Ascending aorta (tissue), 2 donors: ENCODE measurements around the gene THAP7. TPM values are rescaled to one million over a fixed set of nuclear protein-coding genes. Genes with fewer than 3 reads are reported as not detected.

Experiments
- DNase-seq, 2 donors: peaks; one replicate each; pipeline ENCODE4 v3.0.0-alpha.2; 2019; ENCODE audit warnings: low spot score in 2 of 2
- H3K27ac ChIP-seq, 2 donors: fragments of 200-600 bp; sonication (generic); one replicate each; pipeline ENCODE4 v1.5.1; 2016 to 2017; ENCODE audit warnings: mild to moderate bottlenecking in 1 of 2
- H3K27me3 ChIP-seq: fragments of 200-600 bp; sonication (generic); one replicate; pipeline ENCODE4 v1.5.1; 2017
- H3K36me3 ChIP-seq, 2 donors: fragments of 200-600 bp; sonication (generic); one replicate each; pipeline ENCODE4 v1.5.1; 2016
- H3K4me1 ChIP-seq, 2 donors: fragments of 200-600 bp; sonication (generic); one replicate each; pipeline ENCODE4 v1.5.1; 2016 to 2017; ENCODE audit warnings: mild to moderate bottlenecking in 1 of 2
- H3K4me3 ChIP-seq, 2 donors: fragments of 200-600 bp; sonication (generic); one replicate each; pipeline ENCODE4 v1.5.1; 2016 to 2017; ENCODE audit warnings: mild to moderate bottlenecking in 1 of 2
- H3K9me3 ChIP-seq, 2 donors: fragments of 200-600 bp; sonication (generic); one replicate each; pipeline ENCODE4 v1.5.1; 2016
- intact Hi-C: fragments of 100-400 bp; cut with DNase I; formaldehyde crosslinking; loops from one replicate; pipeline ENCODE4 v1.15.1; 2023
- total RNA-seq: library from RNA; depleted of rRNA; stranded (reverse); fragments of >200 nt; gene quantifications from one replicate; pipeline ENCODE4 v1.1.0, GENCODE V29; 2016
- TF ChIP-seq, protein P1 (sequence below), 3 experiments: fragments of 200-600 bp in 2 of 3; fragments of 450-650 bp in 1 of 3; sonication (generic) in 2 of 3; IDR thresholded peaks; one replicate each; pipeline ENCODE4 v1.5.1; 2016 to 2019; ENCODE audit warnings: antibody characterized with exemption in 3 of 3, mild to moderate bottlenecking in 1 of 3, moderate library complexity in 1 of 3

THAP7 gene
- total RNA-seq, 1 donor from 2014 or later, result 37.9 TPM

DNA sequence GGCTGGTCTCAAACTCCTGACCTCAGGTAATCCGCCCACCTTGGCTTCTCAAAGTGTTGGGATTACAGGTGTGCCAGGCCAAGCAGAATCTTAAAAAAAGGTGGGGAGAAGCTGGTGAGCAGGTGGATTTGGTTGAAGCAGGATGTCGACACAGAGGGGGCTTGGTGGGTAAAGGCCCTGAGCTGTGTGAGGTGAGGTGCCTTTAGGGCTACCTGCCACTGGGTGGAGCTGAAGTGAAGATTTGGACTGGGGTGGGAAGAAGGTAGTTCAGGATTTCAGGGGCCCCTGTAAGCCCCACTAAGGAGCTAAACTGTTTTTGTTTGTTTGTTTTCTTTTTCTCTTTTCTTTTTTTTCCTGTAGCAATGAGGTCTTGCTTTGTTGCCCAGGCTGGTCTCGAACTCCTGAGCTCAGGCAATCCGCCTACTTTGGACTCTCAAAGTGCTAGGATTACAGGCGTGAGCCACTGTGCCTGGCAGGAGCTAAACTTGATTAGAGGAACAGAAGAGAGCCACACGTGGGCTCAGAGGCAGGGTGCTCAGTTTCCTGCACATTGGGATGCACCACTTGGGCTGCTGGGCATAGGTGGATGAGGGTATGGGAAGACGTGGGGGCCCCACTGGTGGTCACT, 19.0 kb upstream of the THAP7 start:
- DNase-seq, result no peak
- Histone ChIP-seq H3K4me1 (peaks cover 0 to 2% of the 10 kb centered on the region in 2 donors), H3K27me3 (no peaks in the 10 kb centered on the region), H3K36me3 (no peaks in the 10 kb centered on the region), H3K4me3 (no peak overlapping the region), H3K27ac (no peak overlapping the region), H3K9me3 (no peaks in the 10 kb centered on the region)
- intact Hi-C loops, result no loop called here
- TF ChIP-seq, protein P1, sequence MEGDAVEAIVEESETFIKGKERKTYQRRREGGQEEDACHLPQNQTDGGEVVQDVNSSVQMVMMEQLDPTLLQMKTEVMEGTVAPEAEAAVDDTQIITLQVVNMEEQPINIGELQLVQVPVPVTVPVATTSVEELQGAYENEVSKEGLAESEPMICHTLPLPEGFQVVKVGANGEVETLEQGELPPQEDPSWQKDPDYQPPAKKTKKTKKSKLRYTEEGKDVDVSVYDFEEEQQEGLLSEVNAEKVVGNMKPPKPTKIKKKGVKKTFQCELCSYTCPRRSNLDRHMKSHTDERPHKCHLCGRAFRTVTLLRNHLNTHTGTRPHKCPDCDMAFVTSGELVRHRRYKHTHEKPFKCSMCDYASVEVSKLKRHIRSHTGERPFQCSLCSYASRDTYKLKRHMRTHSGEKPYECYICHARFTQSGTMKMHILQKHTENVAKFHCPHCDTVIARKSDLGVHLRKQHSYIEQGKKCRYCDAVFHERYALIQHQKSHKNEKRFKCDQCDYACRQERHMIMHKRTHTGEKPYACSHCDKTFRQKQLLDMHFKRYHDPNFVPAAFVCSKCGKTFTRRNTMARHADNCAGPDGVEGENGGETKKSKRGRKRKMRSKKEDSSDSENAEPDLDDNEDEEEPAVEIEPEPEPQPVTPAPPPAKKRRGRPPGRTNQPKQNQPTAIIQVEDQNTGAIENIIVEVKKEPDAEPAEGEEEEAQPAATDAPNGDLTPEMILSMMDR (IDR thresholded peaks at IDR 0.05), result no peak

DNA sequence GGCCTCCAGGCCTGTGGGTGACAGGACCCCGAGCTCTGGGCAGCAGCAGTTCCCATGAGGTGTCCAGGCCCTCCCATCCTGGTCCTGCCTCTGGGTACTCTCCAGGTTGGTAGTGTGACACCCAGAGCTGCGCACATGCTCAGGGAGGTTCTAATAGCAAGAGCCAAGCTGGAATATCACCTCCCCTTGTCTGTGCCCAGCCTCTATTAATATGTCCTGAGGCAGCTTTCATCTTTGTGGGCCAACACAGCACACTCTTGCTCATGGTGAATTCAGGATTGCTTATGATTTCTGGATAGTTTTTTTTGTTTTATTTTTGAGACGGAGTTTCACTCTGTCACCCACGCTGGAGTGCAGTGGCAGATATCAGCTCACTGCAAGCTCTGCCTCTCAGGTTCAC, 16.4 kb upstream of the THAP7 start:
- Histone ChIP-seq H3K4me3 (no peak overlapping the region), H3K9me3 (no peaks in the 10 kb centered on the region), H3K27ac (no peak overlapping the region), H3K27me3 (no peaks in the 10 kb centered on the region), H3K36me3 (no peaks in the 10 kb centered on the region), H3K4me1 (peaks cover 10 to 18% of the 10 kb centered on the region in 2 donors)
- DNase-seq, result no peak
- intact Hi-C loops, result loop anchor here (5.0 kb wide), 1 partner anchor 36 kb away; the partner anchor contains the start of gene LZTR1
- TF ChIP-seq, protein P1 (IDR thresholded peaks at IDR 0.05), result no peak

DNA sequence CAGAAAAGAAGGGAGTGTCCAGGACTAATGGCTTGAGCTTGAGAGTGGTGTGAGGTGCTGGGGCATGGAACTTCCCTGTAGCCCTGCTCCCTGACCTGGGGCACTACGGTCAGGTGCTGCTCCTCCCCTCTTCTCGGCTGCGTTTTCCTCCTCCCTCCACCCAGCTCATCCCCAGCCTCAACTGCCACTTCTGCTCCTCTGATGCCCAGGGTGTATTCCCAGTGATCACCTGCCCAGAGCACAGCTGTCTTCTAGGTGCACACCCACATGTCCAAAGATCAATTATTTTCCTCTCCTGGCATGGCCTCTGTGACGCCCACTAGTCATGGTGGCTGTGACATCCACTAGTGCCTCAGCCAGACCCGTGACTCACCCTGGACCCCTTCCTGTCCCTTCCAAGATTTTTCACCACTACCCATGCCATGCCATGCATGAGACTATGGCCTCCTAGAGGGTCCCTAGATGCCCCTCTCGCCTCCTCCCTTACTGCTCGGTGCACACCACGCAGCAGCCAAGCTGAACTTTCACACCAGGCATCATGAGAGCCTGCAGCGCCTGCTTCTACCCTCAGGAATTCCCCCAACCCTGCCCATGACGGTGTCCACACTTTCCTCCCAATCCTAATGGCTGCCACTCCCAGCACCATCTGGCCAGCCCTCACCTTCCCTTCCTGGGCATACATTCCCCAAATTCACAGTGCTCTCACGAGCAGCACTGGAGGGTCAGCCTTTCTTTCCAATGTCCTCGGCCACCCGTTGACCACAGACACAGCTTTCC, 14.9 kb upstream of the THAP7 start:
- Histone ChIP-seq H3K4me1 (peaks cover 10 to 18% of the 10 kb centered on the region in 2 donors), H3K27me3 (no peaks in the 10 kb centered on the region), H3K9me3 (no peaks in the 10 kb centered on the region), H3K36me3 (no peaks in the 10 kb centered on the region), H3K27ac (no peak overlapping the region), H3K4me3 (no peak overlapping the region)
- intact Hi-C loops, result loop anchor here (5.0 kb wide), 1 partner anchor 35 kb away; the partner anchor contains the start of gene LZTR1
- TF ChIP-seq, protein P1 (IDR thresholded peaks at IDR 0.05), result no peak
- DNase-seq, result no peak

DNA sequence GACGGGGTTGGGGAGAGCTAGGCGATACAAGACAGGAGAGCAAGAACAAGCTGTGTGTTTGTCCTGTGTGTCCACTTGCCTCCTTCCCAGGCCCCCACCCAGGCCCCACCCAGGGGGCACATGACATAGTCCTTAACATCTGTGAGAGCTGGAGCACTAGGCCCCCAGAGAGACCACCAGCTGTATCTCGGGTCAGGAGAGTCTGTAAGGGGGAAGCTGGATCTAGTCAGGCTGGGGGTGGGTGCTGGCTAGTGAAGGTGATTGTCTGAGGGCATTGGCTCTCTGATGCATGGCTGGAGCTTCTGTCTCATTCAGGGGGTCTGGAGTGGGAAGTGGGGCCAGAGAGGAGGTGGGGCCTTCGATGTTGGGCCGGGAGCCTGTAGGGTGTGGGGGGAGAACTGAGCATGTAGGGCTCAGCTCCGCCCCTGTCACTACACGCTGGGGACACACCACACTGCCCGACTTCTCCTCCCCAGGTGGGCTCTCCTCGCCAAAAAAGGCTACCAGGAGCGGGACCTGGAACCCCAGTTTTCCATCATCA, 13.6 kb upstream of the THAP7 start:
- Histone ChIP-seq H3K4me1 (peaks cover 10 to 18% of the 10 kb centered on the region in 2 donors), H3K36me3 (no peaks in the 10 kb centered on the region), H3K27me3 (no peaks in the 10 kb centered on the region), H3K27ac (no peak overlapping the region), H3K4me3 (peak overlapping the region in 1 of 2 donors; percentile 59), H3K9me3 (no peaks in the 10 kb centered on the region)
- no peak for DNase-seq
- TF ChIP-seq, protein P1 (IDR thresholded peaks at IDR 0.05), result no peak
- intact Hi-C loops, result loop anchor here (5.0 kb wide), 1 partner anchor 33 kb away; the partner anchor contains the start of gene LZTR1

DNA sequence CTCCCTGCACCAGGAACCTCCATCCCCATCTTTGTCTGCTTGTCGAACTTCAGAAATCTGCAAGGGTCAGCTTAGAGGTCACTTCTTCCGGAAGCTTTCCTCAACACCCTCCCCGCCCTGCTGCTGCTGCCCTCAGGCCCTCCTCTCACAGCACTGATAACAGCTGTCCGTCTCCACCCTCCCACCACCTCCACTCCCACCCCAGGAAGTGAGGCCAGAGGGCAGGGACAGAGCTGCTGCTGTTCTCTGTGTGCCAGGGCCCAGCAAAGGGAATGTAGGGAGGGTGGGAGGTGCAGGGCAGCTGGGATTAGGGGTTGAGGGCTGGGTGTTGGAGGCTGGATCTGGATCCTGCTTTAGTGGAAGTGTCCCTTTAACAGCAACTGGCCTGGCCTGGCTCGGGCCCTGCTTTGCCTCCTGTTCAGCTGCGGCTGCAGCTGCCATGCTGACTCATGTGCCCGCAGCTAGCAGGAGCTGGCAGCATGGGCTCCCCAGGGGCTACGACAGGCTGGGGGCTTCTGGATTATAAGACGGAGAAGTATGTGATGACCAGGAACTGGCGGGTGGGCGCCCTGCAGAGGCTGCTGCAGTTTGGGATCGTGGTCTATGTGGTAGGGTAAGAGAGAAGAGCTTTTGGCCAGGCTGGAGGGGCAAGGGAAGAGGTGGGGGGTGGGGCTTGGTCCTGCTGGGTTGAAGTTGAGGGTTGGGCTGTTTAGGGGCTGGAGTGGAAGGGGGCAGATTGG, 13.0 kb upstream of the THAP7 start, which contains the start of gene P2RX6:
Gene P2RX6 (plus strand): TSS at position 440 of the 740 bp plus-strand sequence. CDS start 10 bp downstream, at position 450.
- DNase-seq, result peak in 1 of 2 donors; percentile 76
- Histone ChIP-seq H3K27me3 (no peaks in the 10 kb centered on the region), H3K4me3 (peak within 1 kb of the TSS; percentile 27 to 59), H3K4me1 (peaks cover 10 to 18% of the 10 kb centered on the region in 2 donors), H3K36me3 (no peaks in the 10 kb centered on the region), H3K9me3 (no peaks in the 10 kb centered on the region), H3K27ac (peak within 1 kb of the TSS; percentile 57 to 68)
- TF ChIP-seq, protein P1 (IDR thresholded peaks at IDR 0.05), result no peak
- intact Hi-C loops, result loop anchor here (1.0 to 5.0 kb wide), 2 partner anchors 14 to 33 kb away; partner anchors contain the start of gene LZTR1
